Germinal center (tissue), 1 donor: Measurements from ENCODE around the gene TTBK1.
"Not testable (repeated sequence)": the region's sequence is repeated elsewhere in the genome, so short reads cannot be mapped to it uniquely, and the experiment has no call there.

Experiments
- DNase-seq: peaks from one replicate; pipeline ENCODE4 v3.0.0; 2012; ENCODE audit warnings: mixed read lengths, low spot score

TTBK1 gene

GRCh38 chr6:43287717-43288679 lies 44.7 kb downstream of the TTBK1 start:
- no peak for DNase-seq

DNA sequence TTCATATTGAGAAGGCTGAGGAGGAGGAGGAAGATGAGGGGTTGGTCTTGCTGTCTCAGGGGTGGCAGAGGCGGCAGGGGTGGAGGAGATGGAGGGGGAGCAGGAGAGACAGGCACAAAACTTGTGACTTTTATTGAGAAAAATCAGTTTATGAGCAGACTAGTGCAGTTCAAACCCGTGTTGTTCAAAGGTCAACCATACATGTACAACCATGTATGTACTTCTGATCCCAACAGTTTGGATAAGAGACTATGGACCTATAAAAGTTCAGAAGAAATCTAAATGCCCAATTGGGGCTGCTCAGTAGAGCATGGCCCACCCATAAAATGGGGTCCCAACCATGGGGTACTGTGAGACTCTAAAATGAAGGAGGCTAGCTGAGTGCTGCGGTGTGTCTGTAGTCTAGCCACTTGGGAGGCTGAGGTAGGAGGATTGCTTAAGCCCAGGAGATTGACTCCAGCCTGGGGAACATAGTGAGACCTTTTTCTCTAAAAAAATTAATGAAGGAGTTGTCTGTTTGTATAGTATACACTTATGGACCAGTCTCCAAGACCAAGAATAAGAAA lies 47.1 kb downstream of the TTBK1 start:
- DNase-seq: no peak

DNA sequence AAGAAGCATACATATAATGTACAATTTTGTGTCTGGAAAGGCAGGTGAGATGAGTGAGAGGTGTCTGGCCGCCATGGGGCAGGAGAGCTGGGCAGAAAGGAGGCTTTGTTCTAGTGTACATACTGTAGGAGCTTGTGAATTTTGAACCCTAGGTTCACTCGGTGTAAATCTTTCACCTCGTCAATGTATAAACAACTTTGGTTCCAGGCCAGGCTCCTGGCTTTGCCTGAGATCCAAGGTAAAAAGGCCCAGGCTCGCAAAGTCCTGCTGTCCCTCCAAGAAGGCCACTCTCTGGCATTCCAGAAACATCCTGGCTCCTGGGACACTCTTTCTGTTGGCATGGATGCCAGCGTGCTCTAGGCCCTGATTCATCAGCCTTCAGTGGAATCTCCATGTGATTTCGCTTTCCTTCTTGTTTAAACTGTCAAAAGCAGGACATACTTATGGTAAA lies 47.6 kb downstream of the TTBK1 start:
- DNase-seq: no peak

GRCh38 chr6:43291708-43292107 lies 48.4 kb downstream of the TTBK1 start:
- no peak for DNase-seq

DNA sequence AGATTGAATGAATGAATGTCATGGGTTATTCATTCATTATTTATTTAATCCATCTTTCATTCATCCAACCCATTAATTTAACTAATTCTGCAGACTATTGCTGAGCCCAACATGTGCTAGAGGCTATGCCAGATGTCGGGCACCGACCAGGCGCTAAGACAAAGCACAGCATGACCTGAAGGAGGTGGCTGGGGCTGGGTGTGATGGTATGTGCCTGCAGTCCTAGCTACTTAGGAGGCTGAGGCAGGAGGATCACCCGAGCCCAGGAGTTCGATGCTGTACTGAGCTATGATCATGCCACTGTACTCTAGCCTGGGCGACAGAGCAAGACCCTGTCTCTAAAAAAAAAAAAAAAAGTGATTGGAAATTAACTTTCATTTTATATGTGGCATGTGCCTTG lies 49.1 kb downstream of the TTBK1 start:
- DNase-seq: no peak

DNA sequence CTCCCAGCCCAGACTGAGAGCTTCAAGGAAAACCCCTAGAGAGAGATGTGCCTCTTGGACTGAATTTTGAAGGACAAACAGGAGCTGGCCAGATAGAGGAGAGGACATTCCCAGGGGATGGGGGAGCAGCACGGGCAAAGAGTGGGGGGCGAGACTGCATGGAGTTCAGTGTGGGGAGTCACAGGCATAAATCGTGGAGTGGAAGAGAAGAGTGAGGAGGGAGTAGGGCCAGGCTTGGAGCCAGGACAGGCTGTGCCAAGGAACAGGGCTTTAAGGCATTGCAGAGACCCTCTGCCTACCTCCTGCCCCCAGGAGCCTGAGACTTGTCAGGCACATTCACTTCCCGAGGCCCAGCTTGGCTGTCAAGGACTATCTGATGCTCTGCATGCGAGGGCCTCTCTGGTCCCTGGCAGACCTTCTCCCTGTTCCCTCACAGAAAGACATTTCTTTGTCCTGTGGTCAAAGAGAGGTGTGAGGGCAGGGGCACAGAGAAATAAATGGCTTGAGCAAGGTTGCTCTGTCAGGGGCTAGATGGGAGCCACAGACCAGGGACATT lies 49.6 kb downstream of the TTBK1 start:
- no peak for DNase-seq

DNA sequence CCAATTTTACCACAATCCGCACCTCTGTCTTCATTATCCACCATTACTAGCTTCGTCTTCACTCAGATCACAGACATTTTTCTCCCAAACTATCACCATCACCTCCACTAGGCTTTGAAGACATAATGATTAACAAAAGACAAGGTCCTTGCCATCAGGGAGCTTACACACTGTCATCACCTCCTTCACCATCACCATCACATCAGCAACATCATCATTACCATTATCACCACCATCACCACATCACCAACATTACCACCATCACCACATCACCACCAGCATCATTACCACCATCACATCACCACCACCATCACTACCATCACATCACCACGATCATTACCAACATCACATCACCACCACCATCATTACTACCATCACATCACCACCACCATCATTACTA lies 50.4 kb downstream of the TTBK1 start:
- no peak for DNase-seq

- DNase-seq: no peak
Observed at GRCh38 chr6:43294536-43294935, 51.3 kb downstream of the TTBK1 start.

GRCh38 chr6:43295456-43295855 lies 52.2 kb downstream of the TTBK1 start:
- no peak for DNase-seq

DNA sequence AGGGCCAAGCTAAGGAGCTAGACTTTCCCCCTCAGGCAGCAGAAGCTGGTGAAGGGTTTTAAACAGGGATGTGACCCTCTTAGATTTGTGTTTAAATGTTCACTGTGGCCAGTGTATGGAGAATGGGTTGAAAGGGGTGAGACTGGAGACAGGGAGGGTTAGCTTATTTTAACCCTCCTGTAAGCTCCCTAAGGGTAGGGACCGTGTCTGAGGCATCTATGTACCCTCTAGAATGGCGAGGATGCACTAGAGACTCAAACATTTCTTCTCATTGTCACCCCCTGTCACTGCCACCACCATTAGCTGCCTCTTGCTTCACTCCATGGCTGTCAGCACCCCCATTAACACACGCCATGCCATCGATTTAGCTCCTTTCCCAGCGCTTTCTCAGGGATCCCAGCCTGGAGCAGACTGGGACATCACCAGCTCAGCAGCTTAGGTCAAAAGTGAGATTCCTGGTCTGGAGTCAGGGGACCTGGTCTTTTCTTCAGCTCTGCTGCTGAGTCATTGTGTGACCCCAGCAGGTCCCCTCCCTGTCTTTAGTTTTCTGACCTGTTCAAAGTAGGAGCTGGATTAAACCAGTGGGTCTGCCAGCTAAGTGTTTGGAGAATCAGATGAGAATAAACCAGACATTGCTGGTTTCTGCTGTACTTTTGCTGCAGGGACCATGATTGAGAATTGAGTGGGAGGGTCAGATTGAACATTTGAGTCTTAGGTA lies 53.7 kb downstream of the TTBK1 start:
- no peak for DNase-seq

- no peak for DNase-seq
Observed at GRCh38 chr6:43297644-43298564, 54.6 kb downstream of the TTBK1 start, which contains the start of gene SLC22A7. Gene SLC22A7 (plus strand): TSS chr6:43298260. CDS start chr6:43298359, 99 bp downstream.

DNA sequence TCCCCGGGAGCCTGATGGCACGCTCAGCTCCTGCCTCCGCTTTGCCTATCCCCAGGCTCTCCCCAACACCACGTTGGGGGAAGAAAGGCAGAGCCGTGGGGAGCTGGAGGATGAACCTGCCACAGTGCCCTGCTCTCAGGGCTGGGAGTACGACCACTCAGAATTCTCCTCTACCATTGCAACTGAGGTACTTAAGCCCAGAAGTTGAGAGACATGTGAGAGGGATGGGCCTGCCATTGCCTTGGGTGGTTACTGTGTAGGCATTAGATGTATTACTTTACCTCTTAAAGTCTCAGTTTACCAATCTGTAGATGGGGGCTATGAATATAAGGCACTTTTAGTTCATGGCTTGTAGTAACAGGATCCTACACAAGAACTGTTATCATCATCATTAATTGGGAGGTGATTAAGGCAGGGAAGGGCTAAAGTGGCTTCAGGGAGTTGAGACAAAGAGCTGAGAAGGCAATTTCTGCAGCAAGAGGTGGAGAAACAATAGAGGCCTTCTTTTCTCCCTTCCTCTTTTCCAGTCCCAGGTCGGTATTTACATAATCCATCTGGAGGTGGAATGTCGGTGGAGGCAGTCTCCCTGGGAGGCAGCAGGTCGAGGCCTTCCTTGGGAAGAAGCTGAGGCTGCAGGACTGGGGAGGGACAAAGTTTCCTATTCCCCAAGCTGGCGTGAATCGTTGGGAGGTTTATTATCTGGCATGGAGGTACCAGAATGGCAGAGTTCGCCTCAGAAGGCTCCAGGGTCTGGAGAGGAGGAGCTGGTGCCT lies 55.5 kb downstream of the TTBK1 start:
- DNase-seq: no peak

GRCh38 chr6:43299338-43300293 lies 56.3 kb downstream of the TTBK1 start:
- no peak for DNase-seq

- no peak for DNase-seq
Observed at GRCh38 chr6:43301081-43301870, 58.0 kb downstream of the TTBK1 start.

- no peak for DNase-seq
Observed at GRCh38 chr6:43302126-43302525, 58.8 kb downstream of the TTBK1 start.

DNA sequence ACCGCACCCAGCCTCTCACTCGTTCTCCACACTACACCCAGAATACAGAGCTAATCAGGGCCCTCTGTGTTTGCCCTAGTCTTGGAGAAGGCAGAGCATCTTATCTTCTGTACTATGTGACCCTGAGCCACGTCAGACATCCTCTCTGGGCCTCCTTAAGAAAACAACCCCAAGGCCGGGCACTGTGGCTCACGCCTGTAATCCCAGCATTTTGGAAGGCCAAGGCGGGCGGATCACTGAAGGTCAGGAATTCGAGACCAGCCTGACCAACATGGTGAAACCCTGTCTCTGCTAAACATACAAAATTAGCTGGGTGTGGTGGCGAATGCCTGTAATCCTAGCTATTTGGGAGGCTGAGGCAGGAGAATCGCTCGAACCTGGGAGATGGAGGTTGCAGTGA lies 59.7 kb downstream of the TTBK1 start:
- not testable (repeated sequence) for DNase-seq

DNA sequence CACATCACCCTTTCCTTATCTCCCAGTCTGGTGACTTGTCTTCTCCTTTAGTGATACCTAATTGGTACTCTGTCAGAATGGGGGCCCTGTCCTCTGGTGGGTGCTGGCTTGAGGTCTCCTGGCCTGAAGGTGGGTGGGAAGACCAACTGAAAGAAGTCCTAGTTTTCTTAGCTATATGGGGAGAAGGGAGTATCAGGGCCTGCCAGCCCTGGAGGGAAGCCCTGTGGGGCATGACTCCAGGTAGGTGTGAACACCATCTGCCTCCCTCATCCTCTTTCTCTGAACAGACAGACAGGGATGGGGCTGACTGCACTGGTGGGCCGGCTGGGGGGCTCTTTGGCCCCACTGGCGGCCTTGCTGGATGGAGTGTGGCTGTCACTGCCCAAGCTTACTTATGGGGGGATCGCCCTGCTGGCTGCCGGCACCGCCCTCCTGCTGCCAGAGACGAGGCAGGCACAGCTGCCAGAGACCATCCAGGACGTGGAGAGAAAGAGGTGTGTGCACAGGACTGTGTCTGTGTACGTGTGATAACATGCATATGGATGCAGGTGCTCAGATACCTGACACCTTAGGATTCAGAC lies 60.6 kb downstream of the TTBK1 start:
- DNase-seq: no peak

- no peak for DNase-seq
Observed at GRCh38 chr6:43304361-43304760, 61.1 kb downstream of the TTBK1 start.
